NCI-H1417 (cell line): ENCODE data around the gene ZNF200.
A peak's percentile ranks its signal among the peaks of the same experiment; 100 is the strongest.

Experiments used
- DNase-seq, 3 experiments: peaks; one replicate each; lab custom pipeline; 2025; lab: John Stamatoyannopoulos, UW

ZNF200 gene

DNA sequence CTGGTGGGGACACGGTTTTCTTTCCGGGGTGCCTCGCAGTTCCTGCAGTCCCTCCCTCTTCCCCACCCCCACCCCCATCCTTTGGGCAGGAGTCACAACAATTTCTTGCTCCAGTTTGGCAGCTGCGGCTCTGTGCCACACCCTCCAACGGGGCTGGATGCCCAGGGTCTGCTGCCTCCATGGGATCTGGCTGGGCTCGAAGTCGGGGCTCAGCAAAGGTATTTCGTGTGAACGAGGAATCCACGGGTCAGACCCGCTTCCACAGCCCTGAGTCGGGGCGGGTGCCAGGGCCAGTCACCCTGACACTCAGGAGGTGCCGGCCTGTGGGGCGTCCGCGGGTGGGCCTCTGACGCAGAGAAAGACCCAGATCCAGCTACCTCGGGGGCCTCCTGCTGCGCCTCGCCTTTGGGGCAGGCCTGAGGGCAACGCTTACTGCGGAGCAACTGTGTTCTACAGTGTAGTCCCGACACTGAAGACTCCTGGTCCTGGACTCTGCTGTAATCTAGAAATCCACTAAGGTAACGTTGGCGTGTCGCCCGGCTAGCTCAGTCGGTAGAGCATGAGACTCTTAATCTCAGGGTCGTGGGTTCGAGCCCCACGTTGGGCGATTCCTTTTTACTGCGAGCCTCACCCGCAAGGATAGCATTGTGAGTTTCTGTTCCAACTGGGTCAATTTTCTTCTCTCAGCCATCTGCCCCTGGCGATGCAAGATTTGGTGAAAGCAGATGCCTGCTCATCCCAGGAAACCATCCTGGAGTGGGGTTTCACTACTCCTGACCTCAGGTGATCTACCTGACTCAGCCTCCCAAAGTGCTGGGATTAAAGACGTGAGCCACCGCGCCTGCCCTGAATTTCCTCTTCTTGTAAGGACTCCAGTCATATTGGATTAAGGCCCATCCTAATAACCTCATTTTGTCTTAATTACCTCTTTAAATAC lies 59.5 kb downstream of the ZNF200 start:
- peak in 1 of 3 experiments; percentile 7 for DNase-seq

DNA sequence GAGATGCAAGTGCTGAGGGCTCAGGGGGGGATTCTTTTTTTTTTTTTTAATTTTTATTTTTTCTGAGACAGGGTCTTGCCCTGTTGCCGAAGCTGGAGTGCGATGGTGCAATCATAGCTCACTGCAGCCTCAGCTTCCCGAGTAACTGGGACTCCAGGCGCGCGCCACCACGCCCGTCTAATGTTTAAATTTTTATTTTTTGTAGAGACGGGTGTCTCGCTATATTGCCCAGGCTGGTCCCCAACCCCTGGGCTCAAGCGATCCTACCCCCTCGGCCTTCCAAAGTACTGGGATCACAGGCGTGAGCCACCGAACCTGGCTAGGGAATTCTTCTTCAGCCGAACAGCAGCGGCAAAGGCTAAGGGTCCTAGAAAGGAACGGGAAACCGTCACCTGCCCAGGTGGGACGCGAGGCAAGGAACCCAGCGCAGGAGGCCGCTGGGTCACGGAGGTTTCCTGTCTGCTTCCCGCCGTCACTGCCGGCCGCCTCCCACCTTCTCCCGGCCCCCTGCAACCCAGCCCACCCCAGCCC lies 60.3 kb downstream of the ZNF200 start:
- no peak for DNase-seq

DNA sequence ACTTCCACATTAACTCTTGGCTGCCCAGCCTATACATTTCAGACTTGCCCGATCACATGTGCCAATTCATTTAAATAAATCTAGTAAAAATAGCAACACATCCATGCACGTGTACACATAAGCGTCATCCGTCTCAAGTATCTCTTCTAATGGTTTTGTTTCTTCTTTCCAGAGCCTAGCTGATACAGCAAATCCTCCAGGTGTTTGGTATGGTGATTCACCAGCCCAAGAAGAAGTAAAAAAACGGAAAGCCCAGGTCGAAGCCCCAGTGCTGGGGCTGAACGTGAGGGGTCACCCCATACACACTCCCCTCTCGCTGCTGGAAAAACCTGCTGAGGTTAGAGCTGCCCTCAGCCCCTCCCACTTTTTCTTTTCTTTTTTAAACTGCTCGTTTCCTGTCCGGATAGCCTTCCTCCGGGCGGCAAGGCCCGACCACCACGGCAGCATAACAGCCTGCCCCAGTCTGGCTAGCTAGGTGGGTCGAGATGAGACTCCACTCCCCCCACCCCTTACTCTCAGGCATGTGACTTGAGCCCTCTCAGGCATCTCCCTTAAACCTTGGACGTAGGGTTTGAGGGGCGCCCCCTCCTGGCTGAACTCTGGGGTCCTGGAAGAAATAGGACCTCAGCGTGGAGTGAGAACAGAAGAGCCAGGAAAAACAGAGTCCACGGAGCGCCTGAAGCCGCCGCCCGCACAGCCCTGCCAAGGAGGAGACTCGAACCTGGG lies 60.9 kb downstream of the ZNF200 start:
- peak in 1 of 3 experiments; percentile 8 for DNase-seq
